Muscle layer of colon (tissue), 2 donors: ENCODE data around the gene ABCB11.
"Not testable (repeated sequence)": the region's sequence is repeated elsewhere in the genome, so short reads cannot be mapped to it uniquely, and the experiment has no call there.

ENCODE experiments used
- H3K27ac ChIP-seq: one replicate; pipeline ENCODE4 v1.7.0; 2013; ENCODE audit warnings: low read depth, mild to moderate bottlenecking, low read length, moderate library complexity
- H3K27me3 ChIP-seq, 2 donors: one replicate each; pipeline ENCODE4 v1.7.0; 2013; ENCODE audit warnings: low read length in 2 of 2, mild to moderate bottlenecking in 2 of 2; ENCODE audit not compliant: insufficient read depth in 2 of 2, control insufficient read depth in 1 of 2
- H3K36me3 ChIP-seq: one replicate; pipeline ENCODE4 v1.7.0; 2013; ENCODE audit warnings: mild to moderate bottlenecking, low read length; ENCODE audit not compliant: insufficient read depth
- H3K4me1 ChIP-seq: one replicate; pipeline ENCODE4 v1.7.0; 2013; ENCODE audit warnings: mild to moderate bottlenecking, low read length; ENCODE audit not compliant: insufficient read depth
- H3K4me3 ChIP-seq, 2 donors: one replicate each; pipeline ENCODE4 v1.7.0; 2013; ENCODE audit warnings: low read length in 2 of 2, low read depth in 1 of 2, mild to moderate bottlenecking in 1 of 2, moderate library complexity in 1 of 2
- H3K9ac ChIP-seq: one replicate; pipeline ENCODE4 v1.7.0; 2013; ENCODE audit warnings: low read length
- H3K9me3 ChIP-seq: one replicate; pipeline ENCODE4 v1.7.0; 2013; ENCODE audit warnings: mild to moderate bottlenecking, low read length
- donor health status: abdominal sarcoma.
- donor health status: Adenocarcinoma of cecum.

The ABCB11 gene

DNA sequence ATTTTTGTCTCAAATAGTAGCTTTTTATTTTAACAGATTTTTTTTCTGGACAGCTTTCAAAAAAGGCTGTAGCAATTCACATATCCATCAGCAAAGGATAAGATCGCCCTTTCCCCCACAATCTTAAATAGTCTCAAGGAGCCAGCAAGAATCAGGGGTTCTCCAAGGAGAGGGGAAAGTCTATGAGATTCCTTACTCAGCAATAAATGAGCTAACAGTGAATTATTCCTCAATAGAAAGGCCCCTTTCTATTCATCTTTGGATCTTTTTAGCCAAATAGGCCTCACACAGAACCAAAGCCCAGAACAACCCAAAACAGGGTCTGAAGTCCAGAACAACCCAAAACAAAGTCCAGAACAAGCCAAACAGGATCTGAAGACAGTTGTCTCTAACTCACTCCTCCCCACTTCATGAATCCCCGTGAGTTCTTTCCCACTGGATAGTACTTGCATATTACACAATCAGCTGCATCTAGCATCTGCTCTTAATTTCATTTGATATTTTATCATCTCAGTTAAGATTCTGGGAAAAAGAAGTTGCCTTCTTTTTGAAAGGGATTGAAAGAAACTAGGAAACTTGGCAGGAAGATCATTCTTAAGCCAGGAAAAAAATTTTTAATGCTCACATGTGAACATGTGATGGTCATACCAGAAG, 34.9 kb upstream of the ABCB11 start:
- Histone ChIP-seq H3K4me3 (no peak overlapping the region), H3K36me3 (no peaks in the 10 kb centered on the region), H3K27ac (no peak overlapping the region), H3K4me1 (no peaks in the 10 kb centered on the region), H3K9ac (no peak overlapping the region), H3K9me3 (no peaks in the 10 kb centered on the region), H3K27me3 (no peaks in the 10 kb centered on the region)

DNA sequence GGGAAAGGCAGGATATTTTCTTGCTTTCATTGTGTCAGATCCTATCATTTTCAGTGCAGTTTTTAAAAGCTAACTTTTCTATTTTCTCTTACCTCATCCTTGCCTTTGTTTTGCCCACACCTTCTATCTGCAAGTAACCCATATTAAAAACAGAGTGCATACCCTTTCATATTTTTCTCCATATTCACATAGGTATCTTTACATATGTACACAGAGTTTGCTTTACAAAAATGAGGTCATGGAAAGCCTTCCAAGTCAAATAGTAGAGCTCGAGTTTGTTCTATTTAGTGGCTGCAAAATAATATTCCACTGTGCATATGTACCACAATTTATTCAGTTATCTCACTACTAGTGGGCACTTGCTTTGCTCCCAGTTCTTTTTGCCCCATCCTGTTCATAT, 34.3 kb upstream of the ABCB11 start:
- H3K4me3 ChIP-seq = no peak overlapping the region
- H3K27ac ChIP-seq = no peak overlapping the region
- H3K4me1 ChIP-seq = no peaks in the 10 kb centered on the region
- no peaks in the 10 kb centered on the region for H3K27me3 ChIP-seq
- H3K9me3 ChIP-seq = no peaks in the 10 kb centered on the region
- no peaks in the 10 kb centered on the region for H3K36me3 ChIP-seq
- no peak overlapping the region for H3K9ac ChIP-seq

DNA sequence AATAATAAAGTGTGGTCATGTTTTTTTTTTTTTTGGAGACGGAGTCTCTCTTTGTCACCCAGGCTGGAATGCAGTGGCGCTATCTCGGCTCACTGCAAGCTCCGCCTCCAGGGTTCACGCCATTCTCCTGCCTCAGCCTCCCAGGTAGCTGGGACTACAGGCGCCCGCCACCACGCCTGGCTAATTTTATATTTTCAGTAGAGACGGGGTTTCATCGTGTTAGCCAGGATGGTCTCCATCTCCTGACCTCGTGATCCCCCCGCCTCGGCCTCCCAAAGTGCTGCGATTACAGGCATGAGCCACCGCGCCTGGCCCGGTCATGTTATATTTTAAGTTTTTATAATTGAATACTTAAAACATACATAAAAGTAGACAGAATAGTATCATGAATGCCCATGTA, 33.1 kb upstream of the ABCB11 start:
- H3K9ac ChIP-seq, H3K27ac ChIP-seq: not testable (repeated sequence)

DNA sequence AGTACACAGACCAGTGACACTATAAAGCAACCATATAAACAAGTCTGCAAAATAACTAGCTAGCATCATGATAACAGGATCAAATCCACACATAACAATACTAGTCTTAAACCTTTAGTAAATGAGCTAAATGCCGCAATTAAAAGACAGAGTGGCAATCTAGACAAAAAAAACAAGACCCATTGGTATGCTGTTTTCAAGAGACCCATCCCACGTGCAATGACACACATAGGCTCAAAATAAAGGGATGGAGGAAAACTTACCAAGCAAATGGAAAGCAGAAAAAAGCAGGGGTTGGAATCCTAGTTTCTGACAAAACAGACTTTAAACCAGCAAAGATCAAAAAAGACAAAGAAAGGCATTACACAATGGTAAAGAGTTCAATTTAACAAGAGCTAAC, 23.5 kb upstream of the ABCB11 start:
- H3K36me3 ChIP-seq, H3K27me3 ChIP-seq, H3K27ac ChIP-seq, H3K9me3 ChIP-seq, H3K9ac ChIP-seq, H3K4me3 ChIP-seq, H3K4me1 ChIP-seq: not testable (repeated sequence)

More for the DNA sequence above, 33.1 kb upstream of the ABCB11 start:
- not testable (repeated sequence) for H3K9me3 ChIP-seq, H3K27me3 ChIP-seq, H3K4me3 ChIP-seq, H3K4me1 ChIP-seq, H3K36me3 ChIP-seq

DNA sequence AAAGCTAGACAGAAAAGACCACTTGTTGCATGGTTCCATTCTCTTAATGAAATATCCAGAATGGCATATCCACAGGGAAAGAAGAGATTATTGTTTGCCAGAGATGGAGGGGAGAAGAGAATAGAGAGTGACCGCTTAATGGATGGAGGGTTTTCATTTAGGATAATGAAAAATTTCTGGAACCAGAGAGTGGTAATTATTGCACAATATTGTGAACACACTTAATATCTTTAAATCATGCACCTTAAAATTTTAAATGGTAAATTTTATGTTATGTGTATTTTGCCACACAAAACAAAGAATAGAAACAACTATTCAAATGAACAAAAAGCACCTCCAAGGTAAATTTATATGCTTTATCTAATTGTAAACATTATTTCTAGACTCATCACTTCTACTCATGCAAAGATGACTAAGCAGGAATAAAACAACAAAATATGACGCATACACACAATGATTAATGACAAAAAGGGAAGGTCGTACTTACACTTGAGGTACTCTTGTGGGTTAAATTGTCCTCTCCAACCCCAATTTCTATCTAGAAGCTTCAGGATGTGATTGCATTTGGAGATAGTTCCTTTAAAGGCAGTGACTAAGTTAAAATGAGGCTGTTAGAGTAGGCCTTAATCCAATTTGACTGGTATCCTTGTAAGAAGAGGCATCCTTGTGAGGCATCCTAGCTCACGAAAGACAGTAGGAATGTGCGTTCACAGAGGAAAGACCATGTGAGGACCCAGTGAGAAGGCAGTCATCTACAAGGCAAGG, 19.5 kb upstream of the ABCB11 start:
- Histone ChIP-seq H3K27ac (no peak overlapping the region), H3K4me1 (no peaks in the 10 kb centered on the region), H3K27me3 (no peaks in the 10 kb centered on the region), H3K9me3 (no peaks in the 10 kb centered on the region), H3K9ac (no peak overlapping the region), H3K36me3 (no peaks in the 10 kb centered on the region), H3K4me3 (no peak overlapping the region)

DNA sequence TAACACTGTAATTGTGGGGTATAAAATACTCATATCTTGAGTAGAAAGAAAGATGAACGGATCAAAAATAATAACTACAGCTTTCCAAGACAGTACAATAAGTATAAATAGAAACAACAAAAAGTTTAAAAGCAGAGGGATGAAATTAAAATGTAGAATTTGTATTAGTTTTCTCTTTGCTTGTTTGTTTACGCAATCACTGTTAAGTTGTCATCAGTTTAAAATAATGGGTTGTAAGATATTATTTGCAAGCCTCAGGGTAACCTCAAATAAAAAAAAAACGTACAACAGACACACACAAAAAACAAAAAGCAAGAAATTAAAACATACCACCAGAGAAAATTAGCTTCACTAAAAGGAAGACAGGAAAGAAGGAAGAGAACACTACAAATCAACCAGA, 18.0 kb upstream of the ABCB11 start:
- Histone ChIP-seq H3K9me3 (no peaks in the 10 kb centered on the region), H3K4me3 (no peak overlapping the region), H3K4me1 (no peaks in the 10 kb centered on the region), H3K27ac (no peak overlapping the region), H3K27me3 (no peaks in the 10 kb centered on the region), H3K9ac (no peak overlapping the region), H3K36me3 (no peaks in the 10 kb centered on the region)

DNA sequence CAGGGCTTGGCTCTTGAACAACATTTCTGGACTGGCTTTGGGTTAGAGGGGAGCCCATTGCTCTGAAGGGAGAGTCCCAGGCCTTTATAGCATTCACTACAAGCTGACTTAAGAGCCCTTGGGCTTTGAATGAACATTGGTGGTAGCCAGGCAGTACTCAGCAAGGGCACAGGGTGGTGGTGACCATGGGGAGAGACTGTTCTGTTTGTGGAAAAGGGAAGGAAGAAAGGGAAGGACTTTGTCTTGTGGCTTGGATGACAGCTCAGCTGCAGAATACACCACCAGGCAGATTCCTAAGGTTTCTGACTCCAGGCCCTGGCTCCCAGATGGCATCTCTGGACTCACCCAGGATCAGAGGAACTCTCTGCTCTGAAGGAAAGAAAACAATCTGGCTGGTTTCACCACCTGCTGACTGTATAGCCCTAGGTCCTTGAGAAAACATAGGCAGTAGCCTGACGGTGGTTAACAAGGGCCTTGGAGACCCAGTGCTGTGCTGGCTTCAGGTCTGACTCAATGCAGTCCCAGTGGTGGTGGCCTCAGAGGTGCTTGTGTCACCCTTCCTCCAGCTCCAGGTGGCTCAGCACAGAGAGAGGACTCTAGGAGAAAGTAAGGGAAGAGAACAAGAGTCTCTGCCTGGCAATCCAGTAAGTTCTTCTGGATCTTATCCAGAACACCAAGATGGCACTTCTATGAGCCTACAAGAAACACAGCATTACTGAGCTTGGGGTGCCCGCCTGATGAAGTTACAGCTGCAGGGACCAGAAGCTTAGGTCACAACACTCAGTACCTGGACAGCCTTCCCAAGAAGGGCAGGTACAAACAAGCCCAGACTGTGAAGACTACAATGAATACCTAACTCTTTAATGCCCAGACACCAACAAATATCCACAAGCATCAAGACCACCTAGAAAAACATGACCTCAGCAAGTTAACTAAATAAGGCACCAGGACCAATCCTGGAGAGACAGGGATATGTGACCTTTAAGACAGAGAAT, 16.4 kb upstream of the ABCB11 start:
- Histone ChIP-seq H3K27me3 (no peaks in the 10 kb centered on the region), H3K9ac (no peak overlapping the region), H3K4me1 (no peaks in the 10 kb centered on the region), H3K27ac (no peak overlapping the region), H3K36me3 (no peaks in the 10 kb centered on the region), H3K4me3 (no peak overlapping the region), H3K9me3 (no peaks in the 10 kb centered on the region)

DNA sequence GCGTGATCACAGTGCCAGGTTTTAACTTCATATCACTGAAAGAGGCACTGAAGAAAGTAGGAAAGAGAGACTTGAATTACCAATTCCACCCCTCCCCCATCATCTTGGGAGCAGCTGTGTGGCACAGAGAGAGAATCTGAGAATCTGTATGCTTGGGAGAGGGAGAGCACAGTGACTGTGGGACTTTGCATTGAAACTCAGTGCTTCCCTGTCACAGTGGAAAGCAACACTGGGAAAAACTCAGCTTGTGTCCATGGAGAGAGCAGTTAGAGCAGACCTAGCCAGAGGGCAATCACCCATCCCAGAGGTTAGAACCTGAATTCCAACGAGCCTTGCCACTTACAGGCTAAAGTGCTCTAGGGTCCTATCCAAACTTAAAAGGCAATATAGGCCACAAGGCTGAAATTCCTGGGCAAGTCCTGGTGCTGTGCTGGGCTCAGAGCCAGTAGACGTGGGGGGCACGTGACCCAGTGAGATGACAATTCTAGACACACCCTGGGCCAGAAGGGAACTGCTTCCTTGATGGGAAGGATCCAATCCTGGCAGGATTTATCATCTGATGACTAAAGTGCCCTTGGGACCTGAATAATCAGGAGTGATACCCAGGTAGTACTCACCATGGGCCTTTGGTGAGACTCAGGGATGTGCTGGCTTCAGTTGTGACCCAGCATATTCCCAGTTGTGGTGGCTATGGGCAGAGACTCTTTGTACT, 15.5 kb upstream of the ABCB11 start:
- Histone ChIP-seq H3K27me3 (no peaks in the 10 kb centered on the region), H3K9me3 (no peaks in the 10 kb centered on the region), H3K4me1 (no peaks in the 10 kb centered on the region), H3K4me3 (no peak overlapping the region), H3K27ac (no peak overlapping the region), H3K36me3 (no peaks in the 10 kb centered on the region), H3K9ac (no peak overlapping the region)

DNA sequence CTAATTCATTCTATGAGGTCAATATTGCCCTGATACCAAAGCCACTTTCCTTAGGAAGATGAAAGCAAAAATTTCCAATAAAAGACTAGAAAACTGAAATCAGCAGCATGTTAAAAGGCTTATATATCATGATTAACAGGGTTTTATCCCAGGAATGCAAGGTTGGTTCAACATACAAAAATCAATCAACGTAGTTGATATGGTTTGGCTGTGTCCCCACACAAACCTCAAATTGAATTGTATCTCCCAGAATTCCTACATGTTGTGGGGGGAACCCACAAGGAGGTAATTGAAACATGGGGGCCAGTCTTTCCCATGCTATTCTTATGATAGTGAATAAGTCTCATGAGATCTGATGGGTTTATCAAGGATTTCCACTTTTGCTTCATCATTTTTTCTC, 11.7 kb upstream of the ABCB11 start:
- Histone ChIP-seq H3K27ac (no peak overlapping the region), H3K9me3 (no peaks in the 10 kb centered on the region), H3K36me3 (no peaks in the 10 kb centered on the region), H3K4me3 (no peak overlapping the region), H3K4me1 (no peaks in the 10 kb centered on the region), H3K27me3 (no peaks in the 10 kb centered on the region), H3K9ac (no peak overlapping the region)

DNA sequence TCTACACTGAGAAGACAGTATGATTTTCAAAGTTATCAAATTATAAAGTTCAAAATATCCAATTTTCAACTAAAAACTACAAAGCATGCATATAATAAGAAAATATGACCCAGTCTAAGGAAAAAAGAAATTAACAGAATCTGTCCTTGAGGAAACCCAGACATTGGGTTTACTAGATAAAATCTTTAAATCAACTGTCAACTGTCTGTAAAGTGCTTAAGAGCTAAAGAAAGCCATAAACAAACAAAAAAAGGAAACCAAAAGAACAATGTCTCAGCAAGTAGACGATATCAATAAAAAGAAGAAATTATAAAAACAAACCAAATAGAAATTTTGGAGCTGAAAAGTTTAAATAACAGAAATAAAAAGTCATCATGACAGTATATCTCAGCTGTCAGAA, 10.5 kb upstream of the ABCB11 start:
- H3K9ac ChIP-seq = no peak overlapping the region
- H3K9me3 ChIP-seq = no peaks in the 10 kb centered on the region
- no peaks in the 10 kb centered on the region for H3K4me1 ChIP-seq
- no peak overlapping the region for H3K27ac ChIP-seq
- H3K27me3 ChIP-seq = no peaks in the 10 kb centered on the region
- H3K4me3 ChIP-seq = no peak overlapping the region
- no peaks in the 10 kb centered on the region for H3K36me3 ChIP-seq

DNA sequence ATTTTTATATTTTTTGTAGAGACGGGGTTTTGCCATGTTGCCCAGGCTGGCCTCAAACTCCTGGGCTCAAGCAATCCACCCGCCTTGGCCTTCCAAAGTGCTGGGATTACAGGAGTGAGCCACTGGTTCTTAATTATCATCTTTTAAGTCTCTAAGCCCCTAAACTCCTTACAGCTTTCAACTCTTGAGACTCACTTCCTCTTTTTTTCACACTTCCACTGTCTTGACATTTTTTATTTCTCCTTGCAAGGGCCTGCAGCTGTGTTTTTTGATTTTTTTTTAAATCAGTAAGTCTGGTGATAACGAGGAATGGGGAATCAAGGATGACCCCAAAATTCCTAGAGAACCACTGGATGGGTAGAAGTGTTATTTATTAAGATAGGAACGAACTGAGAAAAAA, 8.6 kb upstream of the ABCB11 start:
- Histone ChIP-seq H3K36me3 (no peaks in the 10 kb centered on the region), H3K9me3 (no peaks in the 10 kb centered on the region), H3K27me3 (no peaks in the 10 kb centered on the region), H3K4me3 (no peak overlapping the region), H3K4me1 (no peaks in the 10 kb centered on the region), H3K27ac (no peak overlapping the region), H3K9ac (no peak overlapping the region)
